G401 (cell line): ENCODE data around the gene SMU1. TPM values are rescaled to one million over a fixed set of nuclear protein-coding genes. Genes with fewer than 3 reads are reported as not detected.

Source experiments
- total RNA-seq: library from RNA; depleted of rRNA; stranded (reverse); fragments of >200 nt; shearing (Covaris generic); gene quantifications from 2 replicates; pipeline ENCODE4 v1.2.3, GENCODE V29; 2014; rRNA removed

The SMU1 gene
- total RNA-seq, 1 experiment from 2014 or later: 49.4 TPM

Other genes with a start within 250 kb of the SMU1 start
- 41.4 and 47.5 TPM in 2 replicates for gene APTX, start 75.0 kb downstream of the SMU1 start, total RNA-seq
- 163 and 266 TPM in 2 replicates for gene DNAJA1, start 51.4 kb downstream of the SMU1 start, total RNA-seq
- 15.1 and 15.3 TPM in 2 replicates for gene B4GALT1, start 90.7 kb upstream of the SMU1 start, total RNA-seq
- gene SPINK4, start 163.5 kb upstream of the SMU1 start, total RNA-seq: not detected in 2 replicates
- 58.1 and 84.4 TPM in 2 replicates for gene BAG1, start 188.0 kb upstream of the SMU1 start, total RNA-seq
- gene CHMP5, start 188.4 kb upstream of the SMU1 start, total RNA-seq: 70.0 and 93.2 TPM in 2 replicates
- 14.8 and 17.4 TPM in 2 replicates for gene NFX1, start 213.8 kb upstream of the SMU1 start, total RNA-seq